ENCODE data around the gene ZNF780B.

ZNF780B gene

GRCh38 chr19:40035996-40036395 is 20.0 kb downstream of the ZNF780B start:
- DNase-seq = no peak

GRCh38 chr19:40033989-40034560 is 22.0 kb downstream of the ZNF780B start:
- no peak for DNase-seq

DNA sequence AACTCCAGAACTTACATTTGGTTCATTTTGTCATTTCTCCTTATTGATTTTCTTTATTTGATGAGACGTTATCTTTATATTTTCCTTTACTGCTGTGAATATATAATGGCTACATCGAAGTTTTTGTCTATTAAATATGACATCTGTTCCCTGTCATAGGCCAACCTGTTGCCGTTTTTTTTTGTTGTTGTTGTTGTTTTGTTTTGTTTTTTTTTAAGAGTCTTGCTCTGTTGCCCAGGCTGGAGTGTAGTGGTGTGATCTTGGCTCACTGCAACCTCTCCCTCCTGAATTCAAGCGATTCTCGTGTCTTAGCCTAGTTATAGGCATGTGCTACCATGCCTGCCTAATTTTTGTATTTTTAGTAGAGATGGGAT is 29.4 kb downstream of the ZNF780B start:
- DNase-seq = no peak

GRCh38 chr19:40025938-40026596 is 30.0 kb downstream of the ZNF780B start:
- no peak for DNase-seq

DNA sequence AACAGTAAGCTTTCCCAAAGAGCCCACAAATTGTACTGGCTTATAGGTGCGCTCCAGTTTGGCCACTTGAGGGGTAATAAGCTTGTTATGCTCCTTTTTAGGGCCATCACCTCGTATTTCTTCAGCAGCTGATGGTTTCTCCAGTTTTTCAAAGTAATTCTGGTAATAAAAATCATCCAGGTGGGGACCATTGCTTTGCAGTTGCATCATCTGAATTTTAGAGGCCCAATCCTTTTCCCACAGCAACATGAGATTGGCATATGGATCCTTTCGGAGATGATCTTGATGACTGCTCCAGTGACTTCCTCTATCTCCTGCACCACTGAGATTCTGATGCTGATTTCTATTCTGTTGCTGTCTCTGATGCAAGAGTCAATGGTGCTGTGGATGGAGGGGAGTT is 32.1 kb downstream of the ZNF780B start:
- DNase-seq = no peak

- DNase-seq = no peak
These were observed 42.0 kb downstream of the ZNF780B start for GRCh38 chr19:40013991-40014390.

GRCh38 chr19:40009674-40010073 is 46.4 kb downstream of the ZNF780B start:
- no peak for DNase-seq

DNA sequence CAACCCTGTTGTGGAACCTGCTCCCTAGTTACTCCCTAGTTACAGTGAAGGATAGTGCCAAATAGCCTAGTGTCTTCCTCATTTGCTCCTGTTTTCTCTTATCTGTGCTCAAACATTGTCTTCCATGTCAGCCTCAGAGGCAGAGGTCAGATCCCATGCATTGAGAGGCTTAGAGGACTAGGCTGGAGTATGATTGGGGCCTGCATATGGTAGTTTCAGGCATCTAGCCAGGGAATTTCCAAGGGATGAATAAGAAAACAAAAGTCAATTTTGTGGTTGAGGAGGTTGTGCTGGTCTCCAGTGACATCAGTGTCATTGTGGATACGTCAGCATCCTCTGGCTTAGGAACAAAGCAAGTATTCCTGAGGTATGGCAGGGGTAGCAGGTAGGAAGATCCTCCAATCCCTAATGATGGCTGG is 49.7 kb downstream of the ZNF780B start:
- DNase-seq = no peak

DNA sequence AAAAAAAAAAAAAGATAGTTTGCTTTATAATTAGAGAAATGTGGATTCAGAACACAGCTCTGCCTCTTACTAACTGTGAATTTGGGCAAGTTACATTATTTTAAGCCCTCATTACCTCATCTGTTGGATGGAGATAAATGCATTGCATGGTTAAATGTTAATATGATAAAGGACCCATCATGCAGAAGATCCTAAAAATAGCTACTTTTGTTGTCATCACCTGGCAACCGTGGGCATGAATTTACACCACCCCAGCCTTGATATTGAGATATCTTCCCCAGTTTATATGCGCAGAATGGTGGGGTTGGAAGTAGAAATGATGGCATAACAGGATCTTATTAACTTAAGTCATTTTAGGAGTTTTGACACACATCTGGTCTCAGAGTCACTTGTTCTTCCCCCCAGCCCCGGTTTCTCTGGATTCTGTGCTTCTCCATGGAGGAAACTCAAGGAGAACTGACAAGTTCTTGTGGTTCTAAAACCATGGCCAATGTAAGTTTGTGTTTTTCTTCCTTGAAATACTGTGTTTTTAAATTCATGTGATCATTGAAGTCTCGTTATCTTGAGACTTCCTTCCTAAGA is 50.2 kb downstream of the ZNF780B start:
- no peak for DNase-seq

DNA sequence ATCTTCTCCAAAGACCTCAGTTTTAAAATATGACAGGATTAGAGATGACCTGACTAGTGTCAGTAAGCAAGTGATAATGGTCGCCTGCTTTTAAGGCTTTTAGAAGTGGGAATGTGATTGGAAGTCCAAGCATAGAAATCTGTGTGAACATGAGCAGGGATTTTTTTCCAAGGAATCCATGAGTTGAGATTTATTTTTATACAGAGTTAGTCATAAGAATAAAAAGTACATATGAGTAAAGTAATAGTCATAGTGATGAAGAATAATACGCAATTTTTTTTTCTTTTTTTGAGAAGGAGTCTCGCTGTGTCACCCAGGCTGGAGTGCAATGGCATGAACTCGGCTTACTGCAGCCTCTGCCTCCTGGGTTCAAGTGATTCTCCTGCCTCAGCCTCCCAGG is 57.5 kb downstream of the ZNF780B start:
- no peak for DNase-seq

- DNase-seq = peak; percentile 65
These were observed 58.3 kb downstream of the ZNF780B start for GRCh38 chr19:39997638-39998216.

- DNase-seq = peak; percentile 94
These were observed 59.0 kb downstream of the ZNF780B start, which contains the start of gene ZNF546 for GRCh38 chr19:39996811-39997637. TSS of gene ZNF546 (plus strand) at chr19:39997060. CDS start at chr19:39998327, 1,267 bp downstream.

DNA sequence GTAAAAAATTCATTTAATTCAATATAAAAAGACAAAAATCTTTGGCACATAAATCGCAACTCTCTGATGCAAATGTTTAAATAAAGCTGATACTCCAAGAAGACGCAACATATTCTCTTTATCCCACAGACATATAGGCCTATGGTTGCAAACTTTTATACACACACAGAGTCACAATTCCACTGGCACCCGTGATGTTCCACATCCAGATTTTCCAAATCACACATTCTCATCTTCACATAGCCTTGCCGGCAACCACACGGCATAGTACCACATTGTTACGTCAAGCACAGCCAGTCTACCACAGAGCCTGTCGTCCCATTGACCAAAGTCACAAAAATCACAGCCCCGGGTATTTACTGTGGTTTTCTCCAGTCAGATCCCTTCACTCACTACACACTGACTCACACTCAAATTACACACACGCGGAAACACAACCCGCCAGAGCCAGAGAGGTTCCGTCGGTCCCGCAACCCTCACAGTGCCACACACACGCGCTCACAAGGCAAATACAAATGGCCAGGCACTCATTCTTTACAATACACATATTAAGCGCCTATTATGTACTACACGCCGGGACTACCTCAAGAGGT is 59.7 kb downstream of the ZNF780B start:
- DNase-seq = peak; percentile 60

GRCh38 chr19:39995794-39996193 is 60.2 kb downstream of the ZNF780B start:
- no peak for DNase-seq

DNA sequence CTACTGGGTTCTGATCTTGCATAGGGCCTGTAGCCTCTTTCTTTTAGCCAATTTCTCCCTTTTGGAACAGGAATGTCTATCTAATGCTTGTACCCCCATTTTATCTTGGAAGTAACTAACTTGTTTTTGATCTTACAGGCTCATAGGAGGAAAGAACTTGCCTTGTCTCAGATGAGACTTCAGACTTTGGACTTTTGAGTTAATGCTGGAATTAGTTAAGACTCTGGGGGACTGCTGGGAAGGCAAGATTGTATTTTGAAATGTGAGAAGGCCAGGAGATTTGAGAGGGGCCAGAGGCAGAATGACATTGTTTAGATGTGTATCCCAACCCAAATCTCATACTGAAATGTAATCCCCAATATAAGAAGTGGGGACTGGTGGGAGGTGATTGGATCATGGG is 61.7 kb downstream of the ZNF780B start:
- no peak for DNase-seq

DNA sequence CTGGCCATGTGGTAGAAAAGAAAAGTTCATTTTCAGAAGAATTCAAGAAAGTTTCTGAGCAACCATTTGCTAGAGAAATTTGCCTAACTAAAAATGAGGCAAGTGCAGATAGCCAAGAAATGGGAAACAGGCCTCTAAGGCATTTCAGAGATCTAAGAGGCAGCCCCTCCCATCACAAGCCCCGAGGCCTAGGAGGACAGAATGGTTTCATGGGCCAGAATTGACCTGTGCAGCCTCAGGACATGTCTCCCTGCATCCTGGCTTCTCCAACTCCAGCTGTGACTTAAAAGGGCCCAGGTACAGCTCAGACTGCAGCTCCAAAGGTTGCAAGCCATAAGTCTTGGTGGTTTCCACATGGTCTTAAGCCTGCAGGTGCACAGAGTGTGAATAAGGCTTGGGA is 62.4 kb downstream of the ZNF780B start:
- no peak for DNase-seq

GRCh38 chr19:39987596-39987995 is 68.4 kb downstream of the ZNF780B start:
- no peak for DNase-seq

DNA sequence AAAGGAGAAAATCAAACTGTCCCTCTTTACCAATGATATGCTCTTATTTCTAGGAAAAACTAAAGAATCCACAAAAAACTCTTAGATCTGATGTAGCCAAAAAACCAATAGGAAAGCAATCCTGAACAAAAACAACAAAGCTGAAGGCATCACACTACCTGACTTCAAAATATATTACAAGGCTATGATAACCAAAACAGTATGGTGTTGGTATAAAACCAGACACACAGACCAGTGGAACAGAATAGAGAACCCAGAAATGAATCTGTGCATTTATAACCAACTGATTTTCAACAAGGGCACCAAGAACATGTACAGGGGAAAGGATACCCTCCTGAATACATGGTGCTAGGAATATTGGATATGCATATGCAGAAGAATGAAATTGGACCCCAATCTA is 68.9 kb downstream of the ZNF780B start:
- DNase-seq = no peak

DNA sequence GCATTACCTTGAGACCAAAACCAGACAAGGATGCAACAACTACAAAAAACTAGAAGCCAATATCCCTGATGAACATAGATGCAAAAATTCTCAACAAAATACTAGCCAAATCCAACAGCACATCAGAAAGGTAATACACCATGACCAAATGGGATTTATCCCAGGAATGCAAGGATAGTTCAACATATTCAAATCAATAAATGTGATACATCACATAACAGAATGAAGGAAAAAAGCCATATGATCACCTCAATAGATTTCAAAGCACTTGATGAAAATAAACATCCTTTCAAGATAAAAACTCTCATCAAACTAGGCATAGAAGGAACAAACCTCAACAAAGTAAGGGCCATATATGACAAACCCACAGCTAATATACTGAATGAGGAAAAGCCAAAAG is 69.4 kb downstream of the ZNF780B start:
- no peak for DNase-seq

- DNase-seq = no peak
These were observed 72.2 kb downstream of the ZNF780B start for GRCh38 chr19:39983695-39984300.

- no peak for DNase-seq
These were observed 73.1 kb downstream of the ZNF780B start for GRCh38 chr19:39982883-39983282.
